Fibroblast of lung (primary cell): ENCODE measurements around the gene EPHB1.

Experiments used
- CTCF ChIP-seq, 2 donors: IDR thresholded peaks in 1 of 2; conservative IDR thresholded peaks in 1 of 2; 1 replicate in 1 of 2; 2 replicates in 1 of 2; pipeline ENCODE4 v1.5.1; 2011 to 2012; ENCODE audit warnings: low read length in 2 of 2, control low read depth in 1 of 2, inconsistent platforms in 1 of 2, low read depth in 1 of 2, mild to moderate bottlenecking in 1 of 2
- EZH2 ChIP-seq: IDR thresholded peaks from 2 replicates; pipeline ENCODE4 v1.5.1; 2012; ENCODE audit warnings: low read length, control low read depth, mild to moderate bottlenecking; ENCODE audit errors: missing control alignments

GRCh38 chr3:134933997-134934396 lies 138.9 kb downstream of the EPHB1 start:
- TF ChIP-seq CTCF (conservative IDR thresholded peaks at IDR 0.05 in 1 of 2, IDR thresholded peaks at IDR 0.05 in 1 of 2; ENCODE audit: low read depth in 1 of 2, low read length in 2 of 2) (no peak), EZH2 (no peak)
